Large intestine (tissue), 3 donors: ENCODE results near the gene PDE3A. TPM values are rescaled to one million over a fixed set of nuclear protein-coding genes. Genes with fewer than 3 reads are reported as not detected.
"Not testable (repeated sequence)": the region's sequence is repeated elsewhere in the genome, so short reads cannot be mapped to it uniquely, and the experiment has no call there.

Experiments used
- DNase-seq, 2 donors: peaks; one replicate each; pipeline versions ENCODE4 v3.0.0 to v3.0.0-alpha.2; 2013
- H3K27ac ChIP-seq: one replicate; pipeline ENCODE4 v1.5.1; 2013; ENCODE audit warnings: low read length
- H3K27me3 ChIP-seq: 2 replicates; pipeline ENCODE4 v1.6.1; 2013; ENCODE audit warnings: low read length; ENCODE audit not compliant: control insufficient read depth, insufficient read depth
- H3K36me3 ChIP-seq: 2 replicates; pipeline ENCODE4 v1.6.1; 2013; ENCODE audit warnings: low read length; ENCODE audit not compliant: control insufficient read depth, insufficient read depth
- H3K4me1 ChIP-seq: one replicate; pipeline ENCODE4 v1.6.1; 2013; ENCODE audit warnings: low read length; ENCODE audit not compliant: control insufficient read depth, insufficient read depth
- H3K4me3 ChIP-seq: one replicate; pipeline ENCODE4 v1.5.1; 2013; ENCODE audit warnings: low read length
- H3K9me3 ChIP-seq: one replicate; pipeline ENCODE4 v1.6.1; 2013; ENCODE audit warnings: mild to moderate bottlenecking, low read depth, low read length, moderate library complexity; ENCODE audit not compliant: control insufficient read depth
- WGBS: methylation state at CpG from one replicate; pipeline ENCODE4 v1.1.5; 2013; ENCODE audit warnings: low lambda C conversion rate; ENCODE audit not compliant: insufficient coverage; 5-methylcytosine and 5-hydroxymethylcytosine counted together
- polyA plus RNA-seq: library from polyadenylated mRNA; unstranded; fragments of 120-200 nt; gene quantifications from one replicate; pipeline ENCODE4 v1.2.1, GENCODE V29; 2013

The PDE3A gene
- polyA plus RNA-seq, 1 donor = 62.0 TPM

- Histone ChIP-seq H3K4me1 (no peaks in the 10 kb centered on the region), H3K27me3 (no peaks in the 10 kb centered on the region), H3K9me3 (no peaks in the 10 kb centered on the region), H3K4me3 (no peak overlapping the region), H3K36me3 (no peaks in the 10 kb centered on the region), H3K27ac (no peak overlapping the region)
- peak in 1 of 2 donors; percentile 25 for DNase-seq
- WGBS = no CpG with 5 or more reads among the region's 3 CpGs
These were observed 219.7 kb downstream of the PDE3A start for GRCh38 chr12:20588042-20588441.

GRCh38 chr12:20590570-20590969, 222.2 kb downstream of the PDE3A start:
- Histone ChIP-seq H3K4me3 (no peak overlapping the region), H3K9me3 (no peaks in the 10 kb centered on the region), H3K4me1 (no peaks in the 10 kb centered on the region), H3K36me3 (no peaks in the 10 kb centered on the region), H3K27ac (no peak overlapping the region), H3K27me3 (no peaks in the 10 kb centered on the region)
- no CpG with 5 or more reads among the region's 3 CpGs for WGBS
- DNase-seq = no peak

- DNase-seq = no peak
- Histone ChIP-seq H3K36me3 (no peaks in the 10 kb centered on the region), H3K27ac (no peak overlapping the region), H3K4me3 (no peak overlapping the region), H3K9me3 (no peaks in the 10 kb centered on the region), H3K4me1 (no peaks in the 10 kb centered on the region), H3K27me3 (no peaks in the 10 kb centered on the region)
- 70% methylated on average over 1 of the region's 2 CpGs for WGBS
These were observed 224.2 kb downstream of the PDE3A start for GRCh38 chr12:20592556-20592955.

- 100% methylated on average over 1 of the region's 3 CpGs for WGBS
- H3K27me3 ChIP-seq = no peaks in the 10 kb centered on the region
- no peak for DNase-seq
These were observed 225.3 kb downstream of the PDE3A start for GRCh38 chr12:20593611-20594010.

GRCh38 chr12:20596061-20596460, 227.7 kb downstream of the PDE3A start:
- H3K27ac ChIP-seq = no peak overlapping the region
- no peaks in the 10 kb centered on the region for H3K9me3 ChIP-seq
- H3K36me3 ChIP-seq = no peaks in the 10 kb centered on the region
- DNase-seq = no peak
- no peaks in the 10 kb centered on the region for H3K27me3 ChIP-seq
- no peaks in the 10 kb centered on the region for H3K4me1 ChIP-seq
- no CpG with 5 or more reads among the region's 1 CpG for WGBS
- H3K4me3 ChIP-seq = no peak overlapping the region

More at GRCh38 chr12:20593611-20594010, 225.3 kb downstream of the PDE3A start:
- H3K36me3 ChIP-seq = no peaks in the 10 kb centered on the region
- no peak overlapping the region for H3K4me3 ChIP-seq
- H3K4me1 ChIP-seq = no peaks in the 10 kb centered on the region
- H3K27ac ChIP-seq = no peak overlapping the region
- no peaks in the 10 kb centered on the region for H3K9me3 ChIP-seq

GRCh38 chr12:20599757-20600156, 231.4 kb downstream of the PDE3A start:
- Histone ChIP-seq H3K27ac (no peak overlapping the region), H3K4me1 (peaks cover 3% of the 10 kb centered on the region), H3K4me3 (no peak overlapping the region), H3K27me3 (no peaks in the 10 kb centered on the region), H3K9me3 (no peaks in the 10 kb centered on the region), H3K36me3 (no peaks in the 10 kb centered on the region)
- no peak for DNase-seq

- no peak for DNase-seq
- H3K4me3 ChIP-seq = no peak overlapping the region
- H3K9me3 ChIP-seq = no peaks in the 10 kb centered on the region
- H3K27ac ChIP-seq = peak overlapping the region; percentile 12
- peaks cover 3% of the 10 kb centered on the region for H3K4me1 ChIP-seq
- WGBS = 70% methylated on average over 2 of the region's 2 CpGs
- H3K27me3 ChIP-seq = no peaks in the 10 kb centered on the region
- H3K36me3 ChIP-seq = no peaks in the 10 kb centered on the region
These were observed 233.4 kb downstream of the PDE3A start for GRCh38 chr12:20601668-20602280.

- Histone ChIP-seq H3K36me3 (no peaks in the 10 kb centered on the region), H3K27ac (no peak overlapping the region), H3K9me3 (no peaks in the 10 kb centered on the region), H3K4me3 (no peak overlapping the region), H3K27me3 (no peaks in the 10 kb centered on the region), H3K4me1 (peaks cover 3% of the 10 kb centered on the region)
- no peak for DNase-seq
- 60% methylated on average over 3 of the region's 4 CpGs for WGBS
These were observed 234.5 kb downstream of the PDE3A start for GRCh38 chr12:20602641-20603391.

GRCh38 chr12:20604408-20605067, 236.2 kb downstream of the PDE3A start:
- Histone ChIP-seq H3K36me3 (no peaks in the 10 kb centered on the region), H3K4me1 (peaks cover 3% of the 10 kb centered on the region), H3K4me3 (no peak overlapping the region), H3K27me3 (no peaks in the 10 kb centered on the region), H3K9me3 (no peaks in the 10 kb centered on the region), H3K27ac (no peak overlapping the region)
- WGBS = no CpG with 5 or more reads among the region's 3 CpGs
- no peak for DNase-seq

- not testable (repeated sequence) for H3K4me1 ChIP-seq, H3K27ac ChIP-seq, H3K27me3 ChIP-seq, DNase-seq, H3K4me3 ChIP-seq, H3K9me3 ChIP-seq
- WGBS = no CpG with 5 or more reads among the region's 8 CpGs
- H3K36me3 ChIP-seq = peaks cover 17% of the 10 kb centered on the region
These were observed 246.7 kb downstream of the PDE3A start for GRCh38 chr12:20615020-20615419.
